Medulla oblongata (tissue), 1 donor: ENCODE results near the gene CALM3.
A peak's percentile ranks its signal among the peaks of the same experiment; 100 is the strongest.
"Not testable (repeated sequence)": the region's sequence is repeated elsewhere in the genome, so short reads cannot be mapped to it uniquely, and the experiment has no call there.

Experiments
- DNase-seq: peaks from one replicate; pipeline ENCODE4 v3.0.0-alpha.2; 2015; ENCODE audit errors: extremely low spot score

Gene CALM3

GRCh38 chr19:46601318-46602224 lies at the start of gene CALM3:
Gene CALM3 (plus strand): TSS chr19:46601330. CDS start chr19:46601435, 105 bp downstream.
- DNase-seq = no peak

GRCh38 chr19:46552891-46553290 lies 48.2 kb upstream of the CALM3 start:
- DNase-seq = no peak

- DNase-seq = no peak
Observed at GRCh38 chr19:46554161-46554560, 47.0 kb upstream of the CALM3 start.

GRCh38 chr19:46555628-46556280 lies 45.4 kb upstream of the CALM3 start:
- no peak for DNase-seq

- not testable (repeated sequence) for DNase-seq
Observed at GRCh38 chr19:46556471-46556870, 44.7 kb upstream of the CALM3 start.

GRCh38 chr19:46559203-46559602 lies 41.9 kb upstream of the CALM3 start:
- DNase-seq = no peak

- DNase-seq = not testable (repeated sequence)
Observed at GRCh38 chr19:46559675-46560074, 41.5 kb upstream of the CALM3 start.

GRCh38 chr19:46564701-46565100 lies 36.4 kb upstream of the CALM3 start:
- no peak for DNase-seq

- no peak for DNase-seq
Observed at GRCh38 chr19:46571495-46571894, 29.6 kb upstream of the CALM3 start.

GRCh38 chr19:46573679-46574498 lies 27.2 kb upstream of the CALM3 start:
- no peak for DNase-seq

- no peak for DNase-seq
Observed at GRCh38 chr19:46574533-46574932, 26.6 kb upstream of the CALM3 start.

GRCh38 chr19:46578450-46578849 lies 22.7 kb upstream of the CALM3 start:
- DNase-seq = no peak

- peak; percentile 32 for DNase-seq
Observed at GRCh38 chr19:46579361-46579879, 21.7 kb upstream of the CALM3 start.

- no peak for DNase-seq
Observed at GRCh38 chr19:46580247-46580646, 20.9 kb upstream of the CALM3 start.

GRCh38 chr19:46585539-46585938 lies 15.6 kb upstream of the CALM3 start:
- DNase-seq = no peak

GRCh38 chr19:46586294-46586693 lies 14.8 kb upstream of the CALM3 start:
- no peak for DNase-seq

- no peak for DNase-seq
Observed at GRCh38 chr19:46587861-46588260, 13.3 kb upstream of the CALM3 start.

GRCh38 chr19:46591254-46591653 lies 9.9 kb upstream of the CALM3 start:
- DNase-seq = no peak

- no peak for DNase-seq
Observed at GRCh38 chr19:46591870-46592269, 9.3 kb upstream of the CALM3 start.

- DNase-seq = no peak
Observed at GRCh38 chr19:46596008-46596407, 5.1 kb upstream of the CALM3 start.

GRCh38 chr19:46598372-46598917 lies 2.7 kb upstream of the CALM3 start:
- DNase-seq = no peak
